ENCODE results near the gene TWNK.

- no peak for TF ChIP-seq CTCF (IDR thresholded peaks at IDR 0.05)
- no peak for TF ChIP-seq EP300 (IDR thresholded peaks at IDR 0.05)
Measured at GRCh38 chr10:101019440-101019703, 32.0 kb downstream of the TWNK start.

All from suprapubic skin (tissue), 3 donors.